Fibroblast of upper back skin (primary cell): ENCODE data around the gene DRC7.

Experiments
- DNase-seq: peaks from one replicate; pipeline ENCODE4 v3.0.0-alpha.2; 2013

The DRC7 gene

DNA sequence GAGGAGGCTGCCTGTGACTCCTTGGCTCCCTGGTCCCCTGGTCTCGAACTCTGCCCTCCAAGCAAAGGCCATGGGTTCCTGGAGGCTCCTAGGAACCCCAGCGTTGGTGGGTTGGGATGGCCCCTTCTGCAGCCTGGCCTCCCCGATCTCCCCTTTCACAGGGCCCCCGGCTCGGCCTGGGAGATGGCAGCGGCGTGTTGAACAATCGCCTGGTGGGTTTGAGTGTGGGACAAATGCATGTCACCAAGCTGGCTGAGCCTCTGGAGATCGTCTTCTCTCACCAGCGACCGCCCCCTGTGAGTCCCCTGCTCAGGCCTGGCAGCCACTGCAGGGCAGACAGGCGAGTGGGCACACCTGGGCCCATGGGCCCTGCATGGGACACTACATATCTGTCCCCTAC, 15.6 kb upstream of the DRC7 start:
- no peak for DNase-seq

GRCh38 chr16:57679767-57680482, 14.7 kb upstream of the DRC7 start:
- no peak for DNase-seq

DNA sequence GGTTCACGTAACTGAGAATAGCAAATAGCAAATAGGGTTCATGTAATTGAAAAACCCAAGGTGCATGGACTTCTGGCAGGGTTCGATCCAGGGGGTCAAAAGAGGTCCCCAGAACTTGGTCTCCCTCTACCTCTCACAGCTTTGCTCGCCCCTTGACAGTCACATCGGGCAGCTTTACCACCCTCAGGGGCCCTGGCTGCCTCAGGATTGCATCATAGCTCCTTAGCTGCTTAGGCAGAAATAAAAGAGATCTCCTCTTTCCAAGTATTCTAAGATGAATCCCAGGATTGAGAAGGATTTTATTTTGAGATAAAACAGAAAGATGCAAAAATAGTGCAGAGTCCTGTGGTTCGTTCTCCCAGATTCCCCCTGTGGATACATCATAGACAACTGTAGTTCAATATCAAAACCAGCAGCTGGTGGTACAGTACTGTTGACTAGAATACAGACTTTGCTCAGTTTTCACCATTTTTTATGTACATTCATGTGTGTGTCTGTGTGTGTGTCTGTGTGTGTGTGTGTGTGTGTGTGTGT, 13.7 kb upstream of the DRC7 start:
- DNase-seq = no peak

- DNase-seq = no peak
These were observed 12.5 kb upstream of the DRC7 start for GRCh38 chr16:57681950-57682728.

DNA sequence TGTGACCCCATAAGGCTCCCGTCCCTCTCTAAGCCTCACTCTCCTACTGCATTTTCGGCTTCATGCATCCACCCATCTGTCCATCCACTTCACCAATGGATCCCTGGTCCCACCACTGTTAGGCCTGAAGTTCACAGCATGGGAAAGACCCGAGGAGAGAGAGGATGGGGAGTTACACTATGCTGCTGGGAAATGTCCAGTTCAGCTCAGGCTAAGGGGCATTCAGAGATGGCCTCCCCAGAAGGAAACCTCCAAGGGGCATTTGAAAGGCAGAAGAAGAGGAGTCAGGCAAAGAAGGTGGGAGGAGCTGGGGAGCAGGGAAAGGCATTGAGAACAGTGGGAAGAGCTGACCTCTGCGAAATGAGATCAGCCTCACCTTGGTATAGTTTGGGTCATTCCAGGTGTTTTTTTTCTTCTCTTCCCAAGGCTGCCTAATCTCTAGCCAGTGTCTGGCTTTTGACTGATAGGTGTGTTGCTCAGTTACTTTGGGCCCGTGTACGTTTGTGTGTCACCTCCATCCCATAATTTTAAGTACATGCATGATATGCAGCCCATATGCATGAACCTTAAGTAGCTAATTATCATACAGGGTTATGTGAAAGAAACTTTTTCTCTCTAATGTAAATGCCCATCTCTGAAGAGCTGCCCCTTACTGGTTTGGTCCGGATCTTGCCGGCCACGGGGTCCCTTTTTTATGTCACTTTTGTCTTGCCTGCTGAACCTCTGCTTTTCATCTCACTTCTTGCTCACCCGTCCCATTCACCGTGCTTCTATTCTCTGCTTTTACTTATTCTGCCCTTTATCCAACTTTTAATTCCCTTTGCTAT, 11.6 kb upstream of the DRC7 start:
- no peak for DNase-seq

- DNase-seq = no peak
These were observed 10.7 kb upstream of the DRC7 start for GRCh38 chr16:57683636-57684545.

GRCh38 chr16:57684626-57685358, 9.8 kb upstream of the DRC7 start:
- DNase-seq = no peak

DNA sequence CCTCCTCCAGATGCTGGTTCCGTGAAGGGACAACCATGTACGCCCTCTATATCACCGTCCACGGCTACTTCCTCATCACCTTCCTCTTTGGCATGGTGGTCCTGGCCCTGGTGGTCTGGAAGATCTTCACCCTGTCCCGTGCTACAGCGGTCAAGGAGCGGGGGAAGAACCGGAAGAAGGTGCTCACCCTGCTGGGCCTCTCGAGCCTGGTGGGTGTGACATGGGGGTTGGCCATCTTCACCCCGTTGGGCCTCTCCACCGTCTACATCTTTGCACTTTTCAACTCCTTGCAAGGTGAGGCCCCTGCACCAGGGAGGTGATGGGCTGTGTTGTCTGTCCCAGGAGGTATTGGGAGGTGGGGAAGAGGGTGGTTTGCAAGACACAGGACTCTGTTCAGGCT, 9.0 kb upstream of the DRC7 start:
- no peak for DNase-seq

- DNase-seq = no peak
These were observed 8.0 kb upstream of the DRC7 start for GRCh38 chr16:57686577-57686976.

GRCh38 chr16:57687363-57687929, 7.2 kb upstream of the DRC7 start:
- DNase-seq = no peak

GRCh38 chr16:57688487-57688986, 6.1 kb upstream of the DRC7 start:
- no peak for DNase-seq

- DNase-seq = no peak
These were observed 5.4 kb upstream of the DRC7 start for GRCh38 chr16:57688987-57689761.

DNA sequence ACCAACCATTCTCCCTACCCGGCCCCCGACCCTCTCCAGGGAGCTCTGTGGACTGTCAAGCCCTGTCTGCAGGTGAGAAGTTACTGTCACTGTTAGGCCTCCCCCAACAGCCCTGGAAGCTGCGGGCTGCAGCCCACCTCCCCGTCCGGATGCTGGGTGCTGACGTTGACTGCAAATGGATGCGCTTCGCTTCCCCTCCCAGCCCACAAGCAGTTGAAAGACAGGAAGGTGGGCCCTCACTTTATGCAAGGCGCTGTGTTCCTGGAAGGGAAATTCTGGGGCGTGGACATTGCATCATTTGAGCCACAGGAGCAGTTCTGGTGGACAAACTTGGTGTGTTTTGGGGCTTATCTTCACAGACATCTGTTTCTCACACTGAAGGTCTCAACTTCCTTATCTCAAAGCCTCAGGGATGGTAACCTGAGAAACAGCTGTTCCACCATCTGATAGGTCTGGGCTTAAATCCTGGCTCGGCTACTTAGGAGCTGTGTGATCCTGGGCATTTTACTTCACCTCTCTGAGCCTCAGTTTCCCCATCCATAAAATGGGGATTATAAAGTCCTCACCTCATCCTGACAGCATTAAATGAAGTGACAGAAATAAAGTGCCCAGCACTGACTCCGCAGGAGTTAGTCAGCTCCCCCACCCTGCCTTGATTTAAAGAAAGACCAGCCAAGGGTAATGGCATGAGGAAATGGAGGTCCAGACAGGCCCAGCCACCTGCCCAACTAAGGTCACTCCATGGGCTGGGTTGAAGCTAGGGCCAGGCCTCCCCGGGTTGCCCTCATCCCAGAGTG, 4.6 kb upstream of the DRC7 start:
- DNase-seq = no peak

DNA sequence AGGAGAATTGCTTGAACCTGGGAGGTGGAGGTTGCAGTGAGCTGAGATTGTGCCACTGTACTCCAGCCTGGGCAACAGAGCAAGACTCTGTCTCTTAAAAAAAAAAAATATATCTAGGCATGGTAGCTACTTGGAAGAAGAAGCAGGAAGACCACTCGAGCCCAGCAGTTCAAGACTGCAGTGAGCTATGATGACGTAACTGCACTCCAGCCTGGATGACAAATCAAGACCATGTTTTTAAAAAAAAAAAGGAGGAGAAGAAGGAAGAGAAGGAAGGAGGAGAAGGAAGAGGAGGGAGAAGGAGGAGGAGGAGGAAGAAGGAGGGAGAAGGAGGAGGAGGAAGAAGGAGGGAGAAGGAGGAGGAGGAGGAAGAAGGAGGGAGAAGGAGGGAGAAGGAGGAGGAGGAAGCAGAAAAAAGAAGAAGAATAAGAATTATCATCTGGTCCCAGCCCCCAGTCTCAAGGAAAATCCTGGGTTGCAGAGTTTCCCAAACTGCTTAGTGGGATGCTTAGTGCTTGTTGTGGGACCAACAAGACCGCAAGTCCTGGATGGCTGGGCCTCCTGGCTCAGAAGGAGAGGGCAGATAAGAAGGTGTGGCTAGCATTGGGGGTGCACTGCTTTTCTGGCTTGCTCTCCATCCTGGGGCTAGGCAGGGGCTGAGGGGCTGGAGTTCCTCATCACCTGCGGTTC, 3.7 kb upstream of the DRC7 start:
- no peak for DNase-seq

GRCh38 chr16:57692636-57693035, 2.0 kb upstream of the DRC7 start:
- no peak for DNase-seq

- no peak for DNase-seq
These were observed 1.1 kb upstream of the DRC7 start for GRCh38 chr16:57693550-57693949.

DNA sequence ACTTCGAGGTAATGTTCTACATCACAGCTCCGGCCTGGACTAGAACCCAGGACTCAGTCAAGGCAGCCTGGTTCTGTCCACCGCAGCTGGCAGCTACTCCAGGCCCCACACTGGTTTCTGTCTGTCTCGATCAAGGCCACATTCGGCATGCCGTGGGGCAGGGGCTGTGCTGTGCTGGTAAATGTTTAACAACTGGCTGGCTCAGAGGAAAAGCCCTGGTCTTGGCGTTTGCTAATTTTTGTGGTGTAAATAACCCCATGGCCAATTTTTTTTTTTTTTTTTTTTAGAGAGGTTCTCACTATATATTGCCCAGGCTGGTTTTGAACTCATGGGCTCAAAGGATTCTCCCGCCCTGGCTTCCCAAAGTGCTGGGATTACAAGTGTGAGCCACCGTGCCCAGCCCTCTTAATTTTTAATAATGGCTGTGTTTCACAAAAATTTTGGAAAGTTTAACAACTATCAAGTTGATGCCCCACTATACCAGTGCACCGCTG, 328 bp upstream of the DRC7 start:
- DNase-seq = no peak

DNA sequence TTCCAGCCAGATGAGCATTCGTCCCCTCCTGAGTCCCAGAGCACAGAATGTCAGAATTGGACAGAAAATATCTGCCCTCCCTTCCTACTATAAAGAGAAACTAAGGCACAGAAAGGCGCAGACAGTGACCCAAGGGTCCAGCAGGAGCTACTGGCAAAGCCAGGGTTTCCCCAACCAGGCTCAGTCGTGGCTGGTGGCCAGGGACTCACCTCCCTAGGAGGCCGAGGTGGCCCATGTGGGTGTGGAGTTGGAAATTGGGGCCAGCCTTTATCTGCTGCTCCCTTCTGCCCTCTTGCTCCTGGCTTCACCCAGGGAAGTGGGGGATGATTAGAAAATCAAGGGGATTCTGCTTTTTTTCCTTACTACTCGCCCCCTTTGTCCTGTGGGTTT, 1.1 kb downstream of the DRC7 start:
- DNase-seq = no peak

DNA sequence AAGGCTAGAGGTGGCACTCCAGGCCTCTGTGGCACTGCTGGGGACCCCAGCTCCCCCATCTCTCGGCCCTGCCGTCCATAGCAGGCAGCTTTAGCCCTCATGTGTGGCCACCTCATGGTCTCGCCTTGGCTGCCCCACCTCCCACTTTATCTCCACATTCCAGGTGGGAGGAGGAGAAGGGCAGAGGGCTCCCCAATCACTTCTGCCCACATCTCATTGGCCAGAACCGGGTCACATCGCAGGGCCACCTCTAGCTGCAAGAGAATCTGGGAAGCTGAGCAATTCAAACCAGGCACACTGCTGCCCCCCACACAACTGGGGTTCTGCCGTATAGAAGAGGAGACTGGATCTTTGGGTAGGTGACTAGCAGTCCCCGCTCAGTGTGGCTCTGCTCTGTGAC, 1.6 kb downstream of the DRC7 start:
- no peak for DNase-seq
